ENCODE results near the gene C1QTNF12.

Gene C1QTNF12

DNA sequence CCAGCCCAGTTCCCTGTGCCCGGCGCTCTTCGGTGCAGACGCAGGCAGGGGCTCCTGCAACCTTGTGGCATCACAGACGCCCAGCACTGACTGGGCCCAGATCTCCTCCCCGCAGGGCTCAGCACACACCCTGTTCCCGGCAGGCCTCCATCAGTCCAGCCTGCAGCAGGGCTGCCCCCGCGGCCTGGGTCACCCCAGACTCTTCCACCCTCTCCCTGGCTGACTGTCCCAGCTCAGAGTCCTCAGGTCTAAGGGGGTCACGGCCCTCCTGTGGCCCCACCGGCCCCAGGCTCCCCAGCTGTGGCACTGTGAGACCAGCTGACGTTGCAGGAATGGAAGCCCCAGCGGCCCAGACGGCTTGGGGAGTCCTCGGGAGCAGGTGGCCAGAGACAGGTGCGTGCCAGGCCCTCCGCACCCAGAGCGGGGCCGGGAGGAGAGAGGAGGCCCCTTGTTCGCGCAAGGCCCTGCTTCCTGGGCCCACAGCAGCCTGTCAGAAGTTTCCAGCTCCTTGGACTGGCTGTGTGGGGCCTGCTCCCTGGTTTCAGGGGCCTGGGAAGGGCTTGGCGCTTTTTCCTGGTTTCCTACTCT, 10.3 kb downstream of the C1QTNF12 start:
- Histone ChIP-seq H4K20me1 (ENCODE audit: insufficient read depth, low read length) (no peaks in the 10 kb centered on the region), H3K36me3 (replicated peaks; ENCODE audit: insufficient read depth, low read length) (no peaks in the 10 kb centered on the region), H3K9me2 (replicated peaks; ENCODE audit: insufficient read depth, low read length) (no peaks in the 10 kb centered on the region), H3K4me1 (ENCODE audit: low read length) (no peaks in the 10 kb centered on the region), H3K27me3 (replicated peaks; ENCODE audit: insufficient read depth, low read length) (peaks cover 38% of the 10 kb centered on the region), H3K9ac (ENCODE audit: low read length) (no peak overlapping the region), H3F3A (ENCODE audit: insufficient read depth, low read length) (no peaks in the 10 kb centered on the region), H3K27ac (ENCODE audit: low read length) (no peak overlapping the region), H3K4me2 (ENCODE audit: low read depth, low read length) (no peak overlapping the region), H3K4me3 (ENCODE audit: low read length) (no peak overlapping the region), H3K79me2 (ENCODE audit: low read length) (peaks cover 9% of the 10 kb centered on the region), H3K9me3 (replicated peaks; ENCODE audit: insufficient read depth, low read length) (no peaks in the 10 kb centered on the region), H2AFZ (ENCODE audit: low read length) (no peak overlapping the region)
- DNase-seq: no peak
- TF ChIP-seq, protein P1, sequence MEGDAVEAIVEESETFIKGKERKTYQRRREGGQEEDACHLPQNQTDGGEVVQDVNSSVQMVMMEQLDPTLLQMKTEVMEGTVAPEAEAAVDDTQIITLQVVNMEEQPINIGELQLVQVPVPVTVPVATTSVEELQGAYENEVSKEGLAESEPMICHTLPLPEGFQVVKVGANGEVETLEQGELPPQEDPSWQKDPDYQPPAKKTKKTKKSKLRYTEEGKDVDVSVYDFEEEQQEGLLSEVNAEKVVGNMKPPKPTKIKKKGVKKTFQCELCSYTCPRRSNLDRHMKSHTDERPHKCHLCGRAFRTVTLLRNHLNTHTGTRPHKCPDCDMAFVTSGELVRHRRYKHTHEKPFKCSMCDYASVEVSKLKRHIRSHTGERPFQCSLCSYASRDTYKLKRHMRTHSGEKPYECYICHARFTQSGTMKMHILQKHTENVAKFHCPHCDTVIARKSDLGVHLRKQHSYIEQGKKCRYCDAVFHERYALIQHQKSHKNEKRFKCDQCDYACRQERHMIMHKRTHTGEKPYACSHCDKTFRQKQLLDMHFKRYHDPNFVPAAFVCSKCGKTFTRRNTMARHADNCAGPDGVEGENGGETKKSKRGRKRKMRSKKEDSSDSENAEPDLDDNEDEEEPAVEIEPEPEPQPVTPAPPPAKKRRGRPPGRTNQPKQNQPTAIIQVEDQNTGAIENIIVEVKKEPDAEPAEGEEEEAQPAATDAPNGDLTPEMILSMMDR (IDR thresholded peaks at IDR 0.05; ENCODE audit: low read length): no peak
- TF ChIP-seq EZH2 (optimal IDR thresholded peaks at IDR 0.05; ENCODE audit: low read depth, low read length): no peak
- no peak for TF ChIP-seq EZH2phosphoT487 (IDR thresholded peaks at IDR 0.05; ENCODE audit: low read length)

DNA sequence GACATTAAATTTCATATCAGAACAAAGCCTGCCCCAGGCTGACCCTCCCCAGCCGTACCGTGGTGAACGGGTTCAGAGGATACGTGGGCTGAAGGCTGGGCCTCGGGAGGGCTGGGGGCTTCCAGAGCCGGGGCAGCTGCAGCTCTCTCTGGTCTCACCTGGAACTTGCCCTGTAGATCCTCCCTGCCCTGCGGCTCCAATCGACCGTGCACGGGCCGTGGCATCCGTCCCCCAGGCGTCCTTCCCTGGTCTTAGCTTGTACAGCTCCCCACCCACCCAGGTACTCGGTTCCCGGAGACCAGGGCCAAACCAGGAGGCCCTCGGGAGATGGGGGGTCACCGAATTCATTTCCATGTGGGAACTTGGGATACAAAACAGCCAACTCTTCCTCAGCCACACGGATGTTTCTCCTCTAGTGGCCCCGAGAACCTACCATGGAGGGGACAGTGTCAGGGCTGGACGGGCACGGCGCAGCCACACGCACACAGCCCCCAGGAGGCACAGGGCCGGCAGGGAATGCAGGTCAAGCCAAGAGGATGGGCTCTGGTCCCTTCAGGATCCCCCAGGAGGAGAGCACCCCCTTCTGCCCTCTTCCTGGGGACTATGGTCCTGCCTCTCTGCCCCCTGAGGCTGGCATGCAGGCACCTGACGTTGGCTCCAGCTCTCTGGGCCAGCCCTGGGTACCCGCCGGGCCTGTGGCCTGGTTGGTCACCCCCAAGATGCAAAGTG, 11.3 kb downstream of the C1QTNF12 start:
- H3K9ac ChIP-seq (ENCODE audit: low read length): no peak overlapping the region
- peaks cover 30% of the 10 kb centered on the region for H3K27me3 ChIP-seq (replicated peaks; ENCODE audit: insufficient read depth, low read length)
- DNase-seq: no peak
- no peak overlapping the region for H3K4me3 ChIP-seq (ENCODE audit: low read length)
- no peaks in the 10 kb centered on the region for H3K9me2 ChIP-seq (replicated peaks; ENCODE audit: insufficient read depth, low read length)
- H3K79me2 ChIP-seq (ENCODE audit: low read length): peaks cover 20% of the 10 kb centered on the region
- no peaks in the 10 kb centered on the region for H3F3A ChIP-seq (ENCODE audit: insufficient read depth, low read length)
- no peak overlapping the region for H3K4me2 ChIP-seq (ENCODE audit: low read depth, low read length)
- no peaks in the 10 kb centered on the region for H4K20me1 ChIP-seq (ENCODE audit: insufficient read depth, low read length)
- no peaks in the 10 kb centered on the region for H3K36me3 ChIP-seq (replicated peaks; ENCODE audit: insufficient read depth, low read length)
- TF ChIP-seq EZH2 (optimal IDR thresholded peaks at IDR 0.05; ENCODE audit: low read depth, low read length) (no peak), EZH2phosphoT487 (IDR thresholded peaks at IDR 0.05; ENCODE audit: low read length) (no peak)
- TF ChIP-seq, protein P1 (IDR thresholded peaks at IDR 0.05; ENCODE audit: low read length): no peak
- no peaks in the 10 kb centered on the region for H3K9me3 ChIP-seq (replicated peaks; ENCODE audit: insufficient read depth, low read length)
- no peaks in the 10 kb centered on the region for H3K4me1 ChIP-seq (ENCODE audit: low read length)
- H3K27ac ChIP-seq (ENCODE audit: low read length): no peak overlapping the region
- no peak overlapping the region for H2AFZ ChIP-seq (ENCODE audit: low read length)

DNA sequence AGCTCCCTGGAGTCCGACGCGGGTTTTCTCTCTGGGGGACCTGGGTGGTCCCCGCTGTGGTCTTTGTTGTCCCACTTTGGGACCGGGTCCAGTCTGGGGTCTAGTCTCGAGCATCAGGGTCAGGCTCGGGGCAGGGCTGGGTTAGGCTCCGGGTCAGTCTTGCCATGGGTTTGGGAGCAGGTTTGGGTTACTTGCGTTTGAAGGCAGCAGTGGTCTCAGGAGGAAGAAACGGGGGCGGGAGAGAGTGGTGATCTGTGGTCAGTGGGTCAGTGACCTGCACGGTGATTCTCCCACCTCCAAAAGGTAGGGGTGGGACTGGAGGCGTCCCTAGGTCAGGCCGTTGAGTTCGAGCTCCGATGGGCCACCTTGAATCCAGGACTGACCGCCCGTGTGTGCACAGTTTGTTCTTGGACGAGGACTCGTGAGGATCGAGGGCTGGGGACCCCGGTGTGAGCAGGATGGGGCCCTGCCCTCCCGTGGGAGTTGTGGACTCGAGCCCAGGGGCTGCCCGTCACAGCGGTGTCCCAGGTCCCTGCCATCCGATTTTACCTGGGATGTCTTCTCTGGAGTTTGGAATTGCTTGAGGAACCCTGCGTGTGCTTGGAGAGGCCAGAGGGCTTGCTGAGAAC, 12.2 kb downstream of the C1QTNF12 start:
- Histone ChIP-seq H3K9me3 (replicated peaks; ENCODE audit: insufficient read depth, low read length) (no peaks in the 10 kb centered on the region), H3K27me3 (replicated peaks; ENCODE audit: insufficient read depth, low read length) (peaks cover 21% of the 10 kb centered on the region), H3K4me1 (ENCODE audit: low read length) (0 out of 2 replicates have a peak, but pooled peaks cover 3% of the 10 kb centered on the region), H3K9me2 (replicated peaks; ENCODE audit: insufficient read depth, low read length) (no peaks in the 10 kb centered on the region), H3K9ac (ENCODE audit: low read length) (no peak overlapping the region), H3K27ac (ENCODE audit: low read length) (no peak overlapping the region), H3K79me2 (ENCODE audit: low read length) (peaks cover 29% of the 10 kb centered on the region), H3K36me3 (replicated peaks; ENCODE audit: insufficient read depth, low read length) (no peaks in the 10 kb centered on the region), H3K4me3 (ENCODE audit: low read length) (no peak overlapping the region), H3K4me2 (ENCODE audit: low read depth, low read length) (no peak overlapping the region), H4K20me1 (ENCODE audit: insufficient read depth, low read length) (no peaks in the 10 kb centered on the region), H3F3A (ENCODE audit: insufficient read depth, low read length) (no peaks in the 10 kb centered on the region), H2AFZ (ENCODE audit: low read length) (no peak overlapping the region)
- no peak for DNase-seq
- TF ChIP-seq, protein P1 (IDR thresholded peaks at IDR 0.05; ENCODE audit: low read length): no peak
- TF ChIP-seq EZH2phosphoT487 (IDR thresholded peaks at IDR 0.05; ENCODE audit: low read length): no peak
- TF ChIP-seq EZH2 (optimal IDR thresholded peaks at IDR 0.05; ENCODE audit: low read depth, low read length): no peak

Measured in MM.1S (cell line).